GM13976 (cell line): ENCODE results near the gene TMEM45A.

Experiments used
- DNase-seq: peaks from one replicate; pipeline ENCODE4 v3.0.0; 2012; ENCODE audit warnings: low spot score
- in situ Hi-C: fragments of 300-500 bp; cut with MboI; formaldehyde crosslinking; loops from one replicate; pipeline ENCODE4 v1.12.0; 2022; ENCODE audit warnings: low sequenced_read_pairs, mixed read lengths, inconsistent platforms; ENCODE audit not compliant: unreplicated experiment
- TF ChIP-seq, protein P1 (sequence below): IDR thresholded peaks from 2 replicates; pipeline ENCODE4 v1.5.1; 2012; ENCODE audit warnings: borderline replicate concordance, mild to moderate bottlenecking; ENCODE audit not compliant: insufficient read depth; ENCODE audit errors: extremely low read depth, missing control alignments, control extremely low read depth

The TMEM45A gene

DNA sequence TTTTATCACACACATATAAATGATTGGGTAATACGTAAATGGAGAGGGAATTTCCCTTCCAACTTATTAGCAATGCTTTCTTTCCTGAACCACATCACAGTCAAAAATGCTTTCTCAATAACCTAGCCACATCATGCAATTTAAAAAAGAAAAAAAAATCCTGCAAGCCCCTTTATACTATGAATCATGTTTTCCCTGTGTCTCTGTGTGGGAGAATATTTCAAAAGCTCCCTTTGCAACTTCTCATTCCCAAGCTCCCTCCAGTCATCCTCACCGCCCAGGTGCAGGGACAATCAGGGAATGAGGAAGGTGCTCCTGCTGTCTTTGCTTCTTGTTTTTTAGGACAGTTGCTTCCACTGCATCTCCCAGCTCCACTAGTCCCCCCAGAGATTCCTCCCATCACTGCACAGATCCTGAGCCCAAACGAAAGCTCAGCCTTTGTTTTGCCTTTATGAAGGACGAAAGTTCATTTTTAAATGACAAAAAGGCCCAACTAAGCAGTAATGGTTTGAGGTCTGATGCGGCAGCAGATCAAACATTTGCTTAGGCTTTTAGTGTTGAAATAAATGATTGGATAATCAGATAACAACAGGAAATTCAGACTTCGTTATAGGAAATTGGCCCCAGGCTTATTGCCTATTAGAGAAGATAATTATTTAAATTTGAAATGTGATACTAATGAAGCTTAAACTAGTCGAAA is 69.2 kb downstream of the TMEM45A start:
- in situ Hi-C loops, result no loop called here
- no peak for DNase-seq
- TF ChIP-seq, protein P1, sequence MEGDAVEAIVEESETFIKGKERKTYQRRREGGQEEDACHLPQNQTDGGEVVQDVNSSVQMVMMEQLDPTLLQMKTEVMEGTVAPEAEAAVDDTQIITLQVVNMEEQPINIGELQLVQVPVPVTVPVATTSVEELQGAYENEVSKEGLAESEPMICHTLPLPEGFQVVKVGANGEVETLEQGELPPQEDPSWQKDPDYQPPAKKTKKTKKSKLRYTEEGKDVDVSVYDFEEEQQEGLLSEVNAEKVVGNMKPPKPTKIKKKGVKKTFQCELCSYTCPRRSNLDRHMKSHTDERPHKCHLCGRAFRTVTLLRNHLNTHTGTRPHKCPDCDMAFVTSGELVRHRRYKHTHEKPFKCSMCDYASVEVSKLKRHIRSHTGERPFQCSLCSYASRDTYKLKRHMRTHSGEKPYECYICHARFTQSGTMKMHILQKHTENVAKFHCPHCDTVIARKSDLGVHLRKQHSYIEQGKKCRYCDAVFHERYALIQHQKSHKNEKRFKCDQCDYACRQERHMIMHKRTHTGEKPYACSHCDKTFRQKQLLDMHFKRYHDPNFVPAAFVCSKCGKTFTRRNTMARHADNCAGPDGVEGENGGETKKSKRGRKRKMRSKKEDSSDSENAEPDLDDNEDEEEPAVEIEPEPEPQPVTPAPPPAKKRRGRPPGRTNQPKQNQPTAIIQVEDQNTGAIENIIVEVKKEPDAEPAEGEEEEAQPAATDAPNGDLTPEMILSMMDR, result no peak

DNA sequence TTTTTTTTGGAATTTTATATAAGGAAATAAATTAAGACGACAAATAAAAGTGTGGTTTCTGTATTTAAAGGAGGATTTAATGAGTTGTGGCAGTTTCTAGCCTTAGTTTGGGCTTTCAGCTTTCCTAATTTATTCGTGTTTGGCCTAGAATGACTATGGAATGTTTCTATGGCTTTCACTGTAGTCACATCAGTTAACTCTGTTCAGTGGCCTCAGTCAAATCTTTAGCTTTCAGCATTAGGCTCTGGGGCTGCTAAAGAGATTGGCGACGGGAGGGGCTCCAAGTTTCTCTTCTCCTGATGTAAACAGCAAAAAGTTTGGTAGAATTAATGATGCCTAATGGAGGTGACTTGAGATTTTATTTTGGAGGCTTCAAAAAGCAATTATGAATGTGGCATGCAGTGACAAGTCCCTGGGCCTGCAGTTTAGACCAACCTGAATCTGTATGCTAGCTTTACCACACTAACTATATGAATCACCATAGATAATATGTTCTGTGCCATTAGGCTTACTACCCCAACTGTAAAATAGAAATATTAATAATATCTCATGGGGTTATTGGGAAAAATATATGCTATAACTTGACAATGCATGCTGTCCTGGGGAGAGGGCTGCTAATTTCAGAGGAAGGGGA is 69.9 kb downstream of the TMEM45A start:
- TF ChIP-seq, protein P1, result no peak
- DNase-seq, result no peak
- in situ Hi-C loops, result no loop called here

DNA sequence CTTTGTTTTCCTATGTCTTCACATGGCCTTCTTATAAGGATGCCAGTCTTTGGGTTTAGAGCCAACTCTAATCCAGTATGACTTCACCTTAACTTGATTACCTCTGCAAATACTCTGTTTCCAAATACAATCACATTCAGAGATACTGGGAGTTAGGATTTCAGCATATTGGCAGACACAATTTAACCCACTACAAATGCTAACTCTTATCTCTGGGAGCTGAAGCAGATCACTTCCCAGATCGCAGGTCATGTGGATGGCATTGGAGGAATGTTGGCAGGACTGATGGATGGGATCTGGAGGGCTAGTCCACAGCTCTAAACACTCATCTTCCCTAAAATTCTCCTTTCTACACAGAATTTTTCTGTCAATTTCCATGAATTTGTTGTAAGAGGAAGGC is 70.8 kb downstream of the TMEM45A start:
- in situ Hi-C loops, result no loop called here
- TF ChIP-seq, protein P1, result no peak
- DNase-seq, result no peak

DNA sequence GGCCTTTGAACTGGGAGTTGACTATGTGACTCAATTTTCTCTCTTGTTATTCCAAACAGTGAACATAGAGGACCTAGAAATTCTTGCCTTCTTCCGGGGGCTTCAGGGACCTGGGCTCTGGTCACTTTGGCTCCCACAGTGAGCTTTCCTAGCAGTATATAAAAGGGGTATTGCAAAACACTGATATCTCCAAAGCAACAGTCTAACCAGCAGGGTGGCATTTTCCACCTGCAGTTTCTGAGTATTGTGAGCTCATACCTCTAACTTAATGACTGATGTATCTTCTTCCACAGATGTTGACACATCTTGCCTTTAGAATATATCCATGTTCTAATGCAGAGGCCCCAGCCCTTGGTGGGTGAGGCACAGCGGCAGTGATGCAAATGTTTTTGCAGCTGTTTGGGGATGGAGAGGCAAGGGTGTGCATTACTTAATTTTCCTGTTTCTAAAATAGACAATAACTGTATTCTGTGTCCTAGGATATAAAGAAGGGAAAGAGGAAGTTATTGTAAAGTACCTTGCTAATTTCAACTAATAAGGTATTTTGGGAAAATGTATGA is 71.3 kb downstream of the TMEM45A start:
- in situ Hi-C loops, result no loop called here
- TF ChIP-seq, protein P1, result no peak
- no peak for DNase-seq

DNA sequence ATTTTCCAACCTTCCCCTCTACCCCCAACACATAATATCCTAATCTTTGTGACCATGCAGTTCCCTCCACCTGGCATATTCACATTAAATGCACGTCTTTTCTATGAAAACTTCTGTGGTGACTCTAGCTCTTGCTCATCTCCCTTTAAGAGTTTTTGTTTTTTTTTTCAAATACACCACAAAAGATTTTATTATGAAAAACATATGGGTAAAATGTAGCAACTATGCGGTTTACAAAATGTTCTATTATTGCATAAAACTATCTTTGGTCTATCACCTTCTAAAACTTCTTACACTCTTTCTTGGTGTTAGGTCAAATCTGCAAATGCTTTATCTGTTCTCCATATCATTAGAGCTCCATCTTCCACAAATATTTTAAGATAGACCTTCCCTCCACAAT is 78.4 kb downstream of the TMEM45A start:
- no peak for DNase-seq
- TF ChIP-seq, protein P1, result no peak
- in situ Hi-C loops, result no loop called here

DNA sequence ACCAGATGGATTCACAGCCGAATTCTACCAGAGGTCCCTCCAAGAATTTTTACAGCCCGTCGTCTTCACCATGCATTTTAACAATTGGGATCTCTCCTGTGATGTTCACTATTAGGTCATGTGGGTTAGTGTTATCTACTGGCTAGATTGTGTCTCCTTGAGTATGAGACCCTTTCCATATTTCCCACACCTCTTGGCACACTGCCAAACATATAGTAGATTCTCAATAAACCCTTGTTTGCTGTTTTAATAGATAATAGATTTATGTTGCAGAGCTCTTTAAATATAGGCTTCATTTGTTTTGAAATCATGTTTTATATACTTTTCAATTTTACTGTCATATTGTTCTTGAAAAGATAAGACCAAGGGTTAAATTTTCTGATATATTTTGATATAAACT is 82.1 kb downstream of the TMEM45A start:
- in situ Hi-C loops, result no loop called here
- TF ChIP-seq, protein P1, result no peak
- no peak for DNase-seq

DNA sequence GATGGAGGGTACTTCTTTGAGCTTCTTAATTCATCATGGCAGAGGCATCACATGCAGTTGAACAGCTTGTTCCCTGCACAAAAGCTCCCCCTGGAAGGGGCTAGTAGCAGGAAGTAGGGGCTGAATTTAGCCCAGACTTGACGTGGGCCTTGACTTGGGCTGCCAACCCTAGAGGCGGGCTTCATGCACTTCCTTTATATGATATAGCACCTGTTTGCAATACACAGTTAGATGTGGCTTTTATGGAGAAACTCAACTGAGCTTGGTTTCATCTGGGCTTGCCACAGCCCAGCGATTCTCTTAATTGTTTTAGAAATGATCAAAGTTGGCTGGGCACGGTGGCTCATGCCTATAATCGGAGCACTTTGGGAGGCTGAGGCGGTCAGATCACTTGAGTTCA is 83.3 kb downstream of the TMEM45A start:
- TF ChIP-seq, protein P1, result no peak
- DNase-seq, result no peak
- in situ Hi-C loops, result loop anchor here (25.0 kb wide), 1 partner anchor 738 kb away; no protein-coding TSS in a partner anchor
